ENCODE results near the gene CAMTA1.
A peak's percentile ranks its signal among the peaks of the same experiment; 100 is the strongest.

The CAMTA1 gene

DNA sequence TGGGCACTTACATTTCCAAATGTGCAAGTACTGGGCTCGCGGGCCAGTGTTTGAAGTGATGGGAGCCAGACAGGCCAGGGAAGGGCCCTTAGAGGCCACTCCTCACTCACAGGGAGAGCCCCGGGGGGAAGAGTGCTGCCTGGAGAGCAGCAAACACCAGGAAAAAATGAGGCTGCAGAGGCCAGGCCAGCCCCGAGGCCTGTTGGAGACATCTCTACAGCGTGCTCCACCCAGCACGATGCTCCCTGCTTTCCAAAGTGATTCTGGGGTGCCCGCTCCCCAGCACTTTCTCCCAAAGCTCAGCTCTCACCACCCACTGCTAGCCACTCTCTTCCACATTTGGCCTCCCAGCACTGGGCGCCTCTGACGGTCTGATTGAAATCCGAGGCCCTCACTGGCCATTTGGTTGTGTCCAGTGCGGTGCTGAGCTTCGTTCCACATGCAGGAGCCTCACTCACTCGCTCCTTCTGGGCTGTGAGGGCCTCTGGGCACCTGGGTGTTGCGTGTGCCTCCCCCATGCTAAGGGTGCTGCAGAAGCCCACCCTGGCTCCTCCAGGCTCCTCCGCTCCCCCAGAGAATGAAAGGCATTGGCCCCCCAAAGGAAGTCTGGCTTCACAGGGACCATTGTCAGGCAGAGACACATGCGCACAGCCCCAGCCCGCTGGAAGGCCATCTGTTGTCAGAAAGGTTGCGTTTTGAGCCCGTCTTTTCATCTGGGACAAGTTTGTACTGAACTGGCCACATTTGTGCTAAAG, 600.4 kb downstream of the CAMTA1 start:
- DNase-seq = no peak

DNA sequence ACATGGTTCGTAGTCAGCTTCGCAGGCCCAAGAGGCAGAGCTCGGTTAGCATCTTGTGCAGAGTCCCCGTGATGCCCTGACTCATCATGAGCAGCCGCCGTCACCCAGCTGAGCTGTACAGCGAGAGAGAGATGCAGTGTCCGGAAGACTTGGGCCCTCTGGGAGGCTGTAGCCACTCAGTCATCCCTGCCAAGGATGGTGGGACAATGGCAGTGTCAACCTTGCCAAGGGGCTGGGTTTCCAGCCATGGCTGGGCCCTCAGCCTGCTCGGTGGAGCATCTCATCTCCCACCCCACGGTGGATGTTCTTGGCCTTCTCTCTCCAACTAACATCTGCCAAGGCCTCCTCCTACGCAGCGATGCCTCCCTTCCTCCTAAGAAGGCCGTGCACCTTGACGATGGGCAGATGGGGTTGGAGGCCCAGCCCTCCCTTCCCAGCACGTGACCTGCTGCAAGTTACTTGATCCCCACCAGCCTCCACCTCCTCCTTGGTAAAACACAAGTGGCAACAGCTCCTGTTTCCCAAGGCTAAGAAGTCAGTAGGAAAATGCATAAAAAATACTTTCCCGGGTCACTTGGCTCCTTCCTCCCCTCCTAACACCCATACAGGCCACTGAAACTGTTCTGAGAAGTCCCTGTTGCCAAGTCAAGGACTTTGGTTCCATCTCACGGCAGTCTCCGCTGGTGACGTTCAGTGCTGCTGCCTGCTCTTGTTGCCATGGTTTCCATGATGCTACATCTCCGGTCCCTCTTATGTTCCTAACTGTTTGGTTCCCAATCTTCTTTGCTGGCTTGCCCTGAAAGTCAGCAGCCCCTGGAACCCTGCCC, 601.2 kb downstream of the CAMTA1 start:
- peak; percentile 81 for DNase-seq

DNA sequence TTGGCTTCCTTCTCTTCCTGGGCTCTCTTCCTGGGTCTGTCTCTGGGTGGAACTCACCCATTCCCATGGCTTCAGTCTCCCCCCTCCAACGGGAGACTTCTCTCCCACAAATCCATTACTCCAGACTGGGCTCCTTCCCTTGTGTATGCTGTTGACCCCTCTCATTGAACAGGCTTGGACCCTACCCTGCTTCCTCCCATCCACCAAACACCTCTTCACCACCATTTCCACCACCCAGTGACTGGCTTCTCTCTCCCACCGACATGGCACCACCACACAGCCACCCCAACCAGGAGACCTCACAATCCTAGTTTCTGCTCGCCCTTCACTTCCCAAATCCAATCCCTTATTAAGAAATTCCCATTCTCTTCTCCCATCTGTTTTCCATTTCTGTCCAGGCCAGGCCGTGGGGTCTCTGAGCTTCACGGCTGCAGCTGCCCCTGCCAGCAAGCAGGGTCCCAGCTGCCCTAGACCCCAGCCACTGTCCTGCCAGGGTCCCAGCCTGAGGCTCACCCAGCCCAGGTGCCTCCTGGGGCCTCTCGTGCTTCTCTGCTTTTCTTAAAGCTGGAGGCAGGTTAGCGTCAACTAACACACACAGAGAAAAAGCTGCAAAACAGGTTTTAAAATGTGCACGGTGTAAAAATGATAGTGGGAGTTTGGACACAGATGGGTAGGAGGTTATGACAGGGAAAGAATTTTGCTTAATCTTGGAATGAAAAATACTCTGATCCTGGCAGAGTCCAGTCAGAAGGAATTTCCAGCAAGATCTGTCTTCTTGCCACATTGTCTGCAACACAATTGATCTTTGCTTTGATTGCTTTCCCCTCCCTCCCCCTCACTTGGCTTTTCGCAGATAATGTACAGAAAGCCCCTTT, 602.0 kb downstream of the CAMTA1 start:
- no peak for DNase-seq

DNA sequence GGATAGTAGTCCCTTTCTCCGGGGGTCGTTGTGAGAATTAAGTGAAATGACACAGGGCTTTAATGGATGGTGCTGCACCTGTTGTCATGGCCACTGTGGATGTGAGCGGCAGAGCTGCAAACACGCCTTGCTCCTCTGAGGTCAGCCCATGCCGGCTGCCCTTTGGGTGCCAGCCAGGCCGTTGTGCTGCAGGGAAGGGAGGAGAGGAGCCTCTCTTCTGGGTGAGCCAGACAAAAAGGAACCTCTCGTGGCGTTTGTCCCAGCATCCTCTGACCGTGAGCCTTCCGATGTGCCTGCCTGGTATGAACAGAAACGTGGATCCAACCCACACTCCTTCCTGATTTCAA, 602.9 kb downstream of the CAMTA1 start:
- no peak for DNase-seq

DNA sequence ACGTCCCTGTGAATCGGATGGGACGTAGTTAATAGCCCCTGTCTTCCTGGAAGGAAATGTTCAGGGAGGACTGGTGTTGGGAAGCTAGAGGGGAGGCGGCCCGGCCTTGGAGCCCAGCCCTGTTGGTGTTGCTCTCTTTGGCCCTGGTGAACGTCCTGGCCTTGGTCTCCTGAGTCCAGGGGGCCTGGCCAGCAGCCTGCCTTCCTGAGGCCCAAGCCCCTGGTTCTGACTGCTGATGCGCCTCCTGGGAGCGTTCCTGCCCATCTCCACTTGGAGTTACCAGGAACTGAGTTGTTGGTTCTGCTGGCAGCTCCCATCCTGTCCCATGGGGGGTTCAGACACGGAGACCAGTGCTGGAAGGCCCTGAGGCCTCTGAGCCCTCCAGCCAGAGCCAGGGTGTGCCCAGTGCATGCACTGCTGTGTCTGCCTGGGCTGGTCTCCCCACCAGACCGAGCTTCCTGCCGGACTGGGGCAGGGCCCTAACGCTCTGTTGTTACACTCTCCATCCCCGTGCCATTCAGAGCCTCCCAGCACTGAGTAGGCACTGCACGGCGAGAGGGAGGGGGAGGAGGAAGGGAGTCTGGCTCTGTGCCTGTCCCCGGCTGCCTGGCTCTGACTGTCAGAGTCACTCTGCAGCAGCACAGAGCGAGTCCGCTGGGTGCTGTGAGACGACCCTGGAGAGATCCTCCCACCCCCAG, 603.4 kb downstream of the CAMTA1 start:
- no peak for DNase-seq

DNA sequence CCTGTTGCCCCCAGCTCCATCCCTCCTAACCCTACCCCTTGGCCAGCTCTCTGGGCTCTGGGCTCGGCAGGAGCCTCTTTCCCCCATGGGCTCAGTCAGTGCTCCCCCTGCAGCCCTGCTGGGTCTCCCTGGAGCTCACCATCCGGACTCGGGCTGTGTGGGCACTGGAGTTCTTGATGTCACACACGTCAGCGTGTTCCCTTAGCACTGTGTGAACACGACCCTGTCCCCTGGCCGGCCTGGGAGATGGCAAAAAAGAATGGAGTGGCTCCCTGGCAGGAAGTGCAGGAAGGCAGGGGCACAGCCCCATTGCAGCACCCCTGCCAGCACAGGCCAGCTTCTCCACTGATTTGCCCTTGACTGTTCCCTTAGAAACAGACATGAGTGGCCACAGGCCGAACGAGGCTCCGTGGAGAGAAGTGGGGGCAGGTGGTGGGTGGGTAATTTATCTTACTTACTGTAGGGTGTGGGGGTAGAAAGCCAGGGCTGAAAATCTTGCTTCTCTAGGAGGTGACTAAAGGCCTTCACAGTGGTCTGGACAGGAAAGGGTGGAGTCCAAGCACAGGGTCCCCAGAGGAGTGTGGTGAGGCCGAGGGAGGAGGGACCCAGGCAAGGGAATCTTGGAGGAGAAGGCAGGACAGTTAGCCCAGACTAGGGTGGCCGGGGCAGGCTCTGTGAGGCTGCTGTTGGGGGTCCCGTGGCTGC, 604.1 kb downstream of the CAMTA1 start:
- DNase-seq = no peak

DNA sequence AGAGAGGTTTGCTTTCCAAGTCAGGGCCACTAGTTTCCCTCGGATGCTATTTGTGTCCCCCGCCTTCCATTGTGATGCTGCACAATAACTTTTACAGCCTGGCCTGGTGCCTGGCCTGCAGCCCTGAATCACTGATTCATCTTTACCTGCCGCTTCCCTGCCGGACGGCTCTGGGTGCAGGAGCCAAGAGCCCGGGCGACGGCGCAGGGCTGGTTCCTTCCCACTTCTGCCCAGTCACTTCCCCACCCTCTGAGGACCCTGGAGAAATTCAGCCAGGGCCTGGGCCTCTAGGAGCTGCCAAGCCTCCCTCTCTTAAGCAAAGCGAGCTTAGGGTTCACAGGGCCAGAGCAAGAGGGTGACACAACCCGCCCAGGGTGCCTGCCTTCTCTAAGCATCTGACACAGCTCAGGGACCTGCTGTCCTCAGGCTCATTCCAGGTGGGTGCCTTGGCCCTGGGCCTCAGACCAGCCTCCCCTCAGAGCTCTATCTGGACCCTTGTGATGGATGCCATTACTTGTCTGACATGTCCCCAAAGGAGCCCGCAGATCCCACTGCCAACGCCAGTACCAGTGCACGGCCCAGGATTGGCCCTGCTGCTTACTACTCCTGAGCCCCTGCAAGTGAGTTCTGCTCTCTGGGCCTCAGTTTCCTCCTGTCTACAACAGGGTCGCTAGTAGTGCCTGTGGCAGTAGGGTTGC, 604.8 kb downstream of the CAMTA1 start:
- no peak for DNase-seq

DNA sequence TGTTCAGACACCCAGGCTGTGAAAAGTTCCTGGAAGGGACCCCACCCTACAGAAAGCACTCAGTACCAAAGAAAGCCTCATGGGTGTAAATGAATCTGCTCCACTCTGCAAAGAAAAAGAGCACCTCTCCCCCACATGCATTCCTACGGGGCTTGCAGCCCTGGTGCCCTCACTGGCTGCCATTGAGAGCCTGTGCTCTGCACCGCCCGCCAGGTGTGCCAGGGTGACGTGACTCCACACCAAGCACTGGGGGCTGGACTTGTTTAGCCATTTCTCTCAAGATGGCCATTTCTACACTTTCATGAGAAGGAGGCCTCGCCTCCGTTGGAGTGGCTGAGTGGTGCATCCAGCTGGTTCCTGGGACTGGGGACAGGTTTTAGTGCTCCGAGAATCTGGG, 605.3 kb downstream of the CAMTA1 start:
- no peak for DNase-seq

DNA sequence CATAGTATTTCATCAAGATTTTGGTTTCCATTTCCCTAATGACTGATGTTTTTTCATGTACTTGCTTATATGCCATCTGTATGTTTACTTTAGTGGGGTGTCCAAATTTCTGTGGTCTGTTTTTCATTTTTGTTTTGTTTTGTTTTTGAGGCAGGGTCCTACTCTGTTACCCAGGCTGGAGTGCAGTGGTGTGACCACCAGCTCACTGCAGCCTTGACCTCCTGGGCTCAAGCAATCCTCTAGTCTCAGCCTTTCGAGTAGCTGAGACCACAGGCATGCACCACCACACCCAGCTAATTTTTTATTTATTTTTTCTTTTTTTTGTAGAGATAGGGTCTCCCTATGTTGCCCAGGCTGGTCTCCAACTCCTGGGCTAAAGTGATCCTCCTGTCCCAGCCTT, 607.9 kb downstream of the CAMTA1 start:
- no peak for DNase-seq

DNA sequence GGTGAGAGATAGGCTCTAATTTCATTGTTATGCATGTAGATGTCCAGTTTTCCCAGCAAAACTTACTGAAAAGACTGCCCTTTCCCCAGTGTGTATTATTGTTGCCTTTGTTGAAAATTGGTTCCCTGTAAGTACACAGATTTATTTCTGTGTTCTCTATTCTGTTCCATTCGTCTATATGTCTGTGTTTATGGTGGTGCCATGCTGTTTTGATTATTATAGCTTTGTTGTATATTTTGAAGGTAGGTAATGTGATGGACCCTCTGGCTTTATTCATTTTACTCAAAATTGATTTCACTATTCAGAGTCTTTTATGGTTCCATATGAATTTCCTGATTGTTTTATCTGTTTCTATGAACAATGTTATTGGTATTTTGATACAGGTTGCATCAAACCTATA, 610.0 kb downstream of the CAMTA1 start:
- DNase-seq = no peak

DNA sequence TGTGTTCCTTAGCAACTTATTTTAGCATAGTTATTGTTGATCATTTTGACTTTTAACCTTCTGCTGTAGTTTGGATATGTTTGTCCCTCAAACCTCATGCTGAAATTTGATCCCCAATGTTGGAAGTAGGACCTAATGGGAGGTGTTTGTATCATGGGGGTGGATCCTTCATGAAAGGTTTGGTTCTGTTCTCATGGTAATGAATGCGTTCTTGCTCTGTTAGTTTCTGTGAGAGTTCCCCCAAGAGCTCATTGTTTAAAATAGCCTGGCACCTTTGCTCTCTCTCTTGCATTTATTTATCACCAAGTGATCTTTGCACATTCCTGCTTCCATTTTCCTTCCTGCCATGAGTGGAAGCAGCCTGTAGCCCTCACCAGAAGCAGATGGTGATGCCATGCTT, 613.7 kb downstream of the CAMTA1 start:
- no peak for DNase-seq

DNA sequence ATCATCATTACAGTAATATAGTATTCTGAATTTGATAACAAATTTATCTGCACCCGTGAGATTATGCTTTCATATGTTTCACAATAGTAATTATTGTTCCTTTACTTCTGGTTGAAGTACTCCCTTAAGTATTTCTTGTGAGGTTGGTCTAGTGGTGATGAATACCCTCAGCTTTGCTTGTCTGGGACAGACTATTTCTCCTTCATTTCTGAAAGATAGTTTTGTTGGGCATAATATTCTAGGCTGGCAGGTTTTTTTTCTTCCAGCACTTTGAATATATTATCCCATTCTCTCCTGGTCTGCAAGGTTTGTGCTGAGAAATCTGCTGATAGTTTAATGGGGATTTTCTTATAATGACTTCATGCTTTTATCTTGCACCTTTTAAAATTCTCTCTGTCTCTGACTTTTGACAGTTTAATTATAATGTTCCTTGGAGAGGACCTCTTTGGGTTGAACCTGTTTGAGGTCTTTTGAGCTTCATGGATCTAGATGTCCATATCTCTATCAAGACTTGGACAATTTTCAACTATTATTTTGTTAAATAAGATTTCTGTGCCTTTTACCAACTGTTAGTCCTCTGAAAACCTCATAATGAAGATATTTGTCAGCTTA, 614.4 kb downstream of the CAMTA1 start:
- DNase-seq = no peak

DNA sequence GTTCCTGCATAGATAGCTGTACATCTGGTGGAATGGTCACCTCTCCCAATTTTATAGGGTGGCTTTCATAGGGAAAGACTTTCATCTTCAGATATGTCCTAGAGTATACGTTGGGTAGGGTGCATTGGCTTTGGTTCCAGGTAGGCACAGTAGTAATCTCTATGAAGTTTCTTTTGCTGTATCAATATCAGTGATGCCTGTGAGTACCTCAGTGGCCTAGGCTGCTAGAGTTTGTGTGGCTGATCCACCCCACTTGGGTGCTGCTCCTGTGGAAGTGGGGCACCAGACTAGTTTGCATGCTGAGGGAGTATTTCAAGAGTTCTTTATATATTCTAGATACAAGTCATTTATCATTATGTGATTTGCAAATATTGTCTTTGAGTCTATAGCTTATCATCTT, 615.3 kb downstream of the CAMTA1 start:
- no peak for DNase-seq

DNA sequence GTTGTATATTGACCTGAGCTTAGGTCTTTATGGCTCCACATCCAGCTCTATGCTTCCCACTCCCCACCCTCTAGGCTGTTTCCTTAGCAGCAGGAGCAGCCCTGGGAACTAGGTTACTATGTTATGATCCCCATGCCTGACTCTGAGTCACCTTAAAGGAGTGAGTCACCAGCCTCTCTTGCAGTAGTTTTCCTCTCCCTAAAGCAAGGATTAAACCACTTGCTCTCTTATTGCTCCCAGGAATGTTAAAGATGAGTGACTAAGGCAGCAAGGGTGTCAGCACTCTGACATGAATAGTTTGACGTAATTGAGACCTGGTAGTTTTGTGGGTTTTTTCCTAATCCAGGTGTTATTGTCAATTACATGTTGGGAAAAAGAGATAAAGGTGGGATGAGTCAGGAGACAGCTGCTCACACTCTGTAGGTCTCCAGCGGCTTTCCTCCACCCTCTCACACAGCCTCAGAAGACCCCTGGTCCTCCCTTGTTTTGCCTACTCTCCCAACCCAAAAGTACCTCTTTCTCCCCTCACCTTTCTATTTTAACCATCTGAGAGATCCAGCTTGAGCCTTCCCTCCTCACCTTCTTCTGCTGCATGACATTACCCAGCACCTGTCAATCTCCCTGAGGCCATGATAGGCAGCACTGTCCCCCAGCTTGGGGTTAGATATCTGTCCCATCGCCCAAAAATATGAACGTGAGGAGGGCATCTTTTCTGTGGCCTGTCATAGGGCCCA, 616.7 kb downstream of the CAMTA1 start:
- DNase-seq = no peak

DNA sequence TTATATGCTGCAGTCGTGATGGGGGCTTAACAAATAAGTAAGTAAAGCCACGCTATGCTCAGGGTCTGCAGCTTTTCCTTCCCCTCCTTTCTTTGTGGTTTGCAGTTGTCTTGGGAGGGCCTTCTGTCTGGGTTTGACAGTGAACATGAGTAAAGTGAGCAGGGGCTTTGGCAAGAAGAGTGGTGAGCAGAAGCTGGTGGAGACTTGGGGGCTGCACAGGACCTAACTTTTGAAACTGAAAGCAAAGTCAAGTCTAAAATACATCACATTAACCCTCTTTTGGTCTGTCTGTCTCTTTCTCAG, 617.2 kb downstream of the CAMTA1 start:
- DNase-seq = no peak

DNA sequence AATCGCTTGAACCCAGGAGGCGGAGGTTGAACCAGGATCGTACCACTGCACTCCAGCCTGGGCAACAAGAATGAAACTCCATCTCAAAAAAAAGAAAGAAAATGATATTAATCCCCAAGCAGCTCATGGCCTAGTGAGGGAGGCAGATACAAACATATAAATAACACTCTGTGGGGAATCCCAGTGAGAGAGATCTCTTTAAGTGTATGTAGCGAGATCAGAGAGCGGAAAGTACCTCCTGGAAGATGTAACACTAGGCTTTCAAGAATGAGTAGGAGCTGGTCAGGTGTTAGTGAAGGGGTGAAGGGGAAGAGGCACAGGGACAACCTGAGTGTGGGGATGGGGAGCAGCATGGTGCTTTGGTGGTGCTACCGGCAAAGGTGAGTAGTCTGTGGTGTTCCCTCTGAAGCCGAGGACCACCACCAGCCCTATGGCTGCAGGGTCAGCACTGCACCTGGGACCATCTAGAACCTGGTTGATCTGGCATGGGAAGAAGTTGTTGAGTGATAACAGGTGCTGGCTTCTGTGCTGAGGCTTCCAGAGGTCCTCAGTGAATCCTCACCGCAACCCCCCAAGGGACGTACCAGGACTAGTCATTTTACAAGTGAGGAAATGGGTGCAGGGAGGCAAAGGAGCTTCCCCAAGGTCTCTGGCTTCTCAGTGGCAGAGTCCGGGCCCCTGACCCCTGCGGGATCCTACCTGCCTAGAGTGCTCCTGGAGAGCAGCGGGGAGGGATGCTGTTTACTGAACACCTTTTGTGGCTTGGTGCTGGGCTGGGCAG, 618.2 kb downstream of the CAMTA1 start:
- DNase-seq = no peak

DNA sequence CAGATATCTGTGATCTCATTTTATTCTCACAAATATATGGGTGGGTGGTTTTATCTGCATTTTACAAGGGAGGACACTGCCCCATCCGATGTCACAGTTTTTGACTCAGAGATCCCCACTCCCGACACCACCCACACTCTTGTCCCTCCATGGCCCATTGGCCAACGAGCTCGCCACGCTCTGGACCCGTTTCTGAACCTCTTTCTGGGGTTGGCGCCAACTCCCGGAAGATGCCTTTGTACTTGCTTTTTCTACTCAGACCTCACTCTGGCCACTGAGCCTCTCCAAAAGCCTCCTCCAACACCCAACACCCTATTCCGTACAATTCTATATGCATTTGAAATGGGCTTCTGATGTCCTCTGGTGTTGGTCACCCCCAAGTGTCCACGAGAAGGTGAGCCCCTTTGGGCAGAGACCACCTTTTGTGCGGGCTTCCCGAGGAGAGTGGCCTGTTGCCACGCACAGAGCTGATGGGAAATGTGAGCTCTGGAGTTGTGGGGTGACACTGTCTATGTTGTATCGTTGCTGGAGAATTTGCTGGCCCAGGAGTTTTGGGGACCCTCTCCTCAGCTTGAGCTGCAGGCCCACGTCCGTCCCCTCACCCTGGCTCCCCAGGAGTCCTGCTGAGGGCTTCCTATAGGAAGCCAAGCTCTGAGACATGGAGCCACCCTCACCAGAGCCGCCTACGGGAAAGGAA, 618.9 kb downstream of the CAMTA1 start:
- DNase-seq = no peak

DNA sequence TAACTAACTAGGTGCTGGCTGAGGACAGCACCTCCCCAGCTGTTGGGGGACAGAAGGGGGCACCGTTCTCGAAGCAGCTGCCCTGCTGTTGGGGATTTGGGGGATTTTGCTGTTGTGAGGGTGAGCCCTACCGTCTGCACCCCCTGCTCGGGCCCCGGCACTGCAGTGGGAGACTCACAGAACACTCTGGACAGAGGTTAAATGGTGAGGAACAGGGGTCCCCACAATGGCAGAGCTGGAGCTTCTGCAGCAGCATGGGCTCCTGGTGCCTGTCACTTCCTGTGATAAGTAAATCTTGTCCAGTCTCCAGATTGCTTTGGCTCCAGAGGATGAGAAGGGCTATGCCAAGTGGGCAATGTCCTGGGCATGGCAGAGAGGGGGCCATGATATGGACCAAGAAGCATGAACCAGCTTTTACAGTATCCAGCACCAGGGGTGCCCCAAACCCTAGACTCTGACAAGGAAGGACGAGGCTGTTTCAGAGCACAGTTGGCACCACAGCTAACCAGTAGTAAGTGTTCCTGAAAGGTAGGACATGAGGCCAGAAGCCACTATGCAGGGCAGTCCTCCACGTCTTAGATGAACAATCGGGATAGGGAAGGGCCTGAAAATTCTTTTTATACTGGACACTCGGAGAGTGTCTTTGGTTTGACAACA, 620.7 kb downstream of the CAMTA1 start:
- DNase-seq = no peak

Data from NCI-H446 treated with DMSO at 0.1 percent for 48 hours (cell line).